HG02763 (cell line): ENCODE data around the gene NCR2.

ENCODE experiments used
- ATAC-seq: cut with Tn5 transposase; IDR thresholded peaks from one replicate; pipeline ENCODE4 v1.9.1; 2021; ENCODE audit warnings: mild to moderate bottlenecking, moderate library complexity; ENCODE audit not compliant: unreplicated experiment

NCR2 gene

GRCh38 chr6:41392246-41392645, 56.8 kb downstream of the NCR2 start:
- no peak for ATAC-seq

GRCh38 chr6:41396335-41396734, 60.9 kb downstream of the NCR2 start:
- no peak for ATAC-seq

GRCh38 chr6:41399424-41399823, 64.0 kb downstream of the NCR2 start:
- ATAC-seq: no peak
